Measurements from ENCODE around the gene CNOT2. TPM values are rescaled to one million over a fixed set of nuclear protein-coding genes. Genes with fewer than 3 reads are reported as not detected.

CNOT2 gene
- total RNA-seq, 1 experiment from 2014 or later: 49.3 TPM

DNA sequence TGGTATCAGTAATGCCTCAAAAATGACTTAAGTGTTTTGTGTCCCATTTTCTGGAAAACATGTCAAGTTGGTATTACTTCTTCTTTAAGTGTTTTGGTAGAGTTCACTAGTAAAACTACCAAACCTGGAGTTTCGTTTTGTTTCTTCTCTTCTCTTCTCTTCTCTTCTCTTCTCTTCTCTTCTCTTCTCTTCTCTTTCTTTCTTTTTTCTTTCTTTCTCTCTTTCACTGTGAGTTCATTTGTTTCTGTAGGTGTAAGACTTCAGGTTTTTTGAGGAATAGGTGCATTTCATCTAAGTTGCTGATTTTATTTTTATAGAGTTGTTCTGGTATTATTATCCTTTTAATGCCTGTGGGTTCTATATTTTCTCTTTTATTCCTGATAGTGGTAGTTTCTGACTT is 21.9 kb downstream of the CNOT2 start:
- TF ChIP-seq SIN3A (IDR thresholded peaks at IDR 0.05; ENCODE audit: borderline replicate concordance, insufficient read depth, low read depth, low read length) (no peak), POLR2AphosphoS5 (IDR thresholded peaks at IDR 0.05; ENCODE audit: low read depth, low read length) (no peak), TCF7L2 (IDR thresholded peaks at IDR 0.05; ENCODE audit: low read depth, low read length) (no peak), REST (IDR thresholded peaks at IDR 0.05; ENCODE audit: insufficient read depth in 1 of 2, low read depth in 2 of 2, low read length in 1 of 2) (no peak)
- TF ChIP-seq, protein P1, sequence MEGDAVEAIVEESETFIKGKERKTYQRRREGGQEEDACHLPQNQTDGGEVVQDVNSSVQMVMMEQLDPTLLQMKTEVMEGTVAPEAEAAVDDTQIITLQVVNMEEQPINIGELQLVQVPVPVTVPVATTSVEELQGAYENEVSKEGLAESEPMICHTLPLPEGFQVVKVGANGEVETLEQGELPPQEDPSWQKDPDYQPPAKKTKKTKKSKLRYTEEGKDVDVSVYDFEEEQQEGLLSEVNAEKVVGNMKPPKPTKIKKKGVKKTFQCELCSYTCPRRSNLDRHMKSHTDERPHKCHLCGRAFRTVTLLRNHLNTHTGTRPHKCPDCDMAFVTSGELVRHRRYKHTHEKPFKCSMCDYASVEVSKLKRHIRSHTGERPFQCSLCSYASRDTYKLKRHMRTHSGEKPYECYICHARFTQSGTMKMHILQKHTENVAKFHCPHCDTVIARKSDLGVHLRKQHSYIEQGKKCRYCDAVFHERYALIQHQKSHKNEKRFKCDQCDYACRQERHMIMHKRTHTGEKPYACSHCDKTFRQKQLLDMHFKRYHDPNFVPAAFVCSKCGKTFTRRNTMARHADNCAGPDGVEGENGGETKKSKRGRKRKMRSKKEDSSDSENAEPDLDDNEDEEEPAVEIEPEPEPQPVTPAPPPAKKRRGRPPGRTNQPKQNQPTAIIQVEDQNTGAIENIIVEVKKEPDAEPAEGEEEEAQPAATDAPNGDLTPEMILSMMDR (IDR thresholded peaks at IDR 0.05): no peak
- POLR2A ChIA-PET: no interaction called here
- Histone ChIP-seq H3K27ac (ENCODE audit: low read length) (no peak overlapping the region), H3K27me3 (ENCODE audit: control insufficient read depth, insufficient read depth, low read length) (no peaks in the 10 kb centered on the region), H3K9me3 (ENCODE audit: control insufficient read depth, insufficient read depth, low read depth, low read length) (no peaks in the 10 kb centered on the region), H3K4me1 (ENCODE audit: control insufficient read depth, insufficient read depth, low read length) (no peaks in the 10 kb centered on the region; the same call in 1 of the 2 replicates), H3K36me3 (ENCODE audit: control insufficient read depth, insufficient read depth, low read length) (no peaks in the 10 kb centered on the region), H3K4me3 (ENCODE audit: low read depth in 2 of 2, low read length in 2 of 2) (no peak overlapping the region)
- in situ Hi-C loops (cut with HindIII; ENCODE audit: low pct_unique_long_range_greater_than_20kb, low sequenced_read_pairs): no loop called here
- CTCF ChIA-PET: no interaction called here
- BruUV-seq (replicated peaks): no TSS peak
- intact Hi-C loops (cut with micrococcal nuclease; ENCODE audit: unreplicated experiment): no loop called here
- ATAC-seq (no peak), DNase-seq (ENCODE audit: low read depth, low spot score) (no peak)

- no peaks in the 10 kb centered on the region; the same call in 1 of the 2 replicates for H3K4me1 ChIP-seq (ENCODE audit: control insufficient read depth, insufficient read depth, low read length)
- H3K4me3 ChIP-seq (ENCODE audit: low read depth in 2 of 2, low read length in 2 of 2): no peak overlapping the region
- in situ Hi-C loops (cut with HindIII; ENCODE audit: low pct_unique_long_range_greater_than_20kb, low sequenced_read_pairs): no loop called here
- DNase-seq (ENCODE audit: low read depth, low spot score): no peak
- no TSS peak for BruUV-seq (replicated peaks)
- TF ChIP-seq SIN3A (IDR thresholded peaks at IDR 0.05; ENCODE audit: borderline replicate concordance, insufficient read depth, low read depth, low read length) (no peak), TCF7L2 (IDR thresholded peaks at IDR 0.05; ENCODE audit: low read depth, low read length) (no peak), REST (IDR thresholded peaks at IDR 0.05; ENCODE audit: insufficient read depth in 1 of 2, low read depth in 2 of 2, low read length in 1 of 2) (no peak), POLR2AphosphoS5 (IDR thresholded peaks at IDR 0.05; ENCODE audit: low read depth, low read length) (no peak)
- TF ChIP-seq, protein P1 (IDR thresholded peaks at IDR 0.05): no peak
- H3K36me3 ChIP-seq (ENCODE audit: control insufficient read depth, insufficient read depth, low read length): no peaks in the 10 kb centered on the region
- ChIA-PET CTCF (no interaction called here), POLR2A (no interaction called here)
- intact Hi-C loops (cut with micrococcal nuclease; ENCODE audit: unreplicated experiment): no loop called here
- no peaks in the 10 kb centered on the region for H3K27me3 ChIP-seq (ENCODE audit: control insufficient read depth, insufficient read depth, low read length)
- no peaks in the 10 kb centered on the region for H3K9me3 ChIP-seq (ENCODE audit: control insufficient read depth, insufficient read depth, low read depth, low read length)
- ATAC-seq: no peak
- H3K27ac ChIP-seq (ENCODE audit: low read length): no peak overlapping the region
Measured at GRCh38 chr12:70267550-70267949, 24.3 kb downstream of the CNOT2 start.
